ENCODE data around the gene OCIAD2. TPM values are rescaled to one million over a fixed set of nuclear protein-coding genes. Genes with fewer than 3 reads are reported as not detected.

The OCIAD2 gene
- total and polyA plus RNA-seq, 2 of the 8 experiments (the other 6 are each of a cell fraction or from before 2014, with no cell fraction given), result 105 to 122 TPM

DNA sequence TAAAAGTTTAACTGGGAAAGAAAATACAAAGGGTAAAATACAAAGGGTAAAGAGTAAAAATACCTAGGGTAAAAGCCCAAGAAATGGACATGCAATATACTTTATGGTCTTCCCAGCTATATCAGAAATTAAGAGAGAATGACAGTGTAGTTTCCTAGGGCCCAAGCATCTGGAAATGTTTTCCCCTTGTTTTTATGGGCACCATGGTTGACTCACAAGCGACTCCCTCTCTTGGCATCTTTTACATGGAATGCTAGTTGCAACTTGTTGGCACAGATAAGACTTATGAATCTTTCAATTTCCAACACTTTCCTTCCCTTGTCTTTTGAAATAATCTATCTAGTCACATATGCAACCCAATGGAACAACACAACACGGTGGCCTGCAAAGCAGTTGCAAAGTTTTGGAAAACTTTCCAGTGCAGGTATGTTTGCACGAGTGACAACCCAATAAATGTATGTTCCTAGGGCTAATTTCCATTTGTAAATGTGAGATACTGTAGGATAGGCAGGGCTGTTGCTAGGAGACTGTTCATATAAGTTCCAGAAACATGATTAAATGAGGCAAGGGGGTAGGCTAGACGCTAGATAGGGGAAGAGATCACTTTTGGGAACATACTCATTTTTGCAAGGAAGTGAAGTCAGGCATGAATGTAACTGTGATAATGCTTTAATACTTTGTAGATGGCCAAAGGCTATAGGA, 43.1 kb upstream of the OCIAD2 start (continued):
- TF ChIP-seq, protein P1, sequence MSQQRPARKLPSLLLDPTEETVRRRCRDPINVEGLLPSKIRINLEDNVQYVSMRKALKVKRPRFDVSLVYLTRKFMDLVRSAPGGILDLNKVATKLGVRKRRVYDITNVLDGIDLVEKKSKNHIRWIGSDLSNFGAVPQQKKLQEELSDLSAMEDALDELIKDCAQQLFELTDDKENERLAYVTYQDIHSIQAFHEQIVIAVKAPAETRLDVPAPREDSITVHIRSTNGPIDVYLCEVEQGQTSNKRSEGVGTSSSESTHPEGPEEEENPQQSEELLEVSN (IDR thresholded peaks at IDR 0.05), result no peak
- no peak for TF ChIP-seq EZH2 (IDR thresholded peaks at IDR 0.05; ENCODE audit: low read depth, low read length, severe bottlenecking)
- no peak for TF ChIP-seq SIRT6 (IDR thresholded peaks at IDR 0.05; ENCODE audit: low read length)
- TF ChIP-seq TBP (IDR thresholded peaks at IDR 0.05; ENCODE audit: low read depth, low read length), result no peak
- no peak for TF ChIP-seq RNF2 (IDR thresholded peaks at IDR 0.05; ENCODE audit: borderline replicate concordance, low read depth, low read length, missing control alignments, poor library complexity, severe bottlenecking)
- no peak for TF ChIP-seq TAF7 (optimal IDR thresholded peaks at IDR 0.05; ENCODE audit: borderline replicate concordance, low read depth, low read length)
- TF ChIP-seq, protein P2, sequence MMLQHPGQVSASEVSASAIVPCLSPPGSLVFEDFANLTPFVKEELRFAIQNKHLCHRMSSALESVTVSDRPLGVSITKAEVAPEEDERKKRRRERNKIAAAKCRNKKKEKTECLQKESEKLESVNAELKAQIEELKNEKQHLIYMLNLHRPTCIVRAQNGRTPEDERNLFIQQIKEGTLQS (IDR thresholded peaks at IDR 0.05; ENCODE audit: insufficient read depth, low read depth, low read length), result no peak
